Ramos (cell line): ENCODE measurements around the gene ADAMTS16.
"Not testable (repeated sequence)": the region's sequence is repeated elsewhere in the genome, so short reads cannot be mapped to it uniquely, and the experiment has no call there.

Experiments used
- in situ Hi-C: fragments of 300-500 bp; cut with MboI; formaldehyde crosslinking; loops from one replicate; pipeline ENCODE4 v1.14.3; 2022; ENCODE audit warnings: low sequenced_read_pairs; ENCODE audit not compliant: unreplicated experiment

Gene ADAMTS16

DNA sequence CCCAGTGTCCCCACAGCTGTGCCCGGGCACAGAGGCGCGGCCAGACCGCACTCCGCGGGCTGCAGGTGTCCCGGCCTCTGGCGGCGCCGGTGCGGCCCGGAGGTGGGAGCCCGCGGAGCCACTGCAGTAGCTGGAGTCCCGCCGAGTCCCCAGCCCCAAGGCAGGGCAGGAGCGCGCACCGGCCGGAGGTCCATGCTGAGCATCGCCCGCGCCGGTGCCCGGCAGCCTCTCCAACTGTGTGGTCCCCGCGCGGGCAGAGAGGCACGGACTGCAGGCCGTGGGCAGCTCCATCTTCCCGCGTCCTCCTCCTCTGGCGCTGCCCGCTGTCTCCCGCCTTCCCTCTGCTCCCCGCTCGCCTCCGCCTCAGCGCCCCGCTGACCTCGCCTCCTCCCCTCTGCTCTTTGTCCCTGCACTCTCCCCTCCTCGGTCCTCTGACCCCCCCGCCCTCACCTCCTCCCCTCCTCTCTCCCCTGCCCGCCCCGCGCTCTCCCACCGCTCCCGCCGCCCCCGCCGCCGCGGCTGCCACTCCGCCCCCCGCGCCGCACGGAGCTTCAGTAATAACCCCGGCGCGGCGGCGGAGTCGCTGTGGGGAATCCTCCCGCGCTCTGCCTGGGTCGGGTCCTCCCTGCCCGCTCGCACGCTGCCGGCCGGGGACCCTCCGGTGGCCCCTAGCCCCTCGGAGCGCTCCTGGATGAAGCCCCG, at the start of gene ADAMTS16:
Gene ADAMTS16 (plus strand): TSS at position 554 of the 702 bp plus-strand sequence. CDS start 138 bp downstream, at position 692.
- in situ Hi-C loops, result no loop called here

- in situ Hi-C loops, result no loop called here
These were observed 48.0 kb upstream of the ADAMTS16 start for GRCh38 chr5:5092149-5092548.

DNA sequence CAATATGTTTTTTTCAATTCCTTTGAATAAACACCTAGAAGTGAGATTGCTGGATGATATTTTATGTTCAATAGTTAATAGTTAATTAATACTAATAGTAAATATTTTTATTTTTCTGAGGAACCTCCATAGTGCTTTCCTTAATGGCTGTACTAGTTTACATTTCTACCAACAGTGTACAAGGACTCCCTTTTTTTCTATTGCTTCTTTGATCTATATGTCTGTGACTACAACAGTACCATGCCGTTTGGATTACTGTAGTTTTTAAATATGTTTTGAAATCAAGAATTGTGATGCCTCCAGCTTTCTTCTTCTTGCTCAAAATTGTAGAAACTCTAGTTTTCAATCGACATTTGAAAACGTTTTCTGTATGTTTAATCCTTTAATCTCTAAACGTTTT, 39.5 kb upstream of the ADAMTS16 start:
- in situ Hi-C loops, result no loop called here

DNA sequence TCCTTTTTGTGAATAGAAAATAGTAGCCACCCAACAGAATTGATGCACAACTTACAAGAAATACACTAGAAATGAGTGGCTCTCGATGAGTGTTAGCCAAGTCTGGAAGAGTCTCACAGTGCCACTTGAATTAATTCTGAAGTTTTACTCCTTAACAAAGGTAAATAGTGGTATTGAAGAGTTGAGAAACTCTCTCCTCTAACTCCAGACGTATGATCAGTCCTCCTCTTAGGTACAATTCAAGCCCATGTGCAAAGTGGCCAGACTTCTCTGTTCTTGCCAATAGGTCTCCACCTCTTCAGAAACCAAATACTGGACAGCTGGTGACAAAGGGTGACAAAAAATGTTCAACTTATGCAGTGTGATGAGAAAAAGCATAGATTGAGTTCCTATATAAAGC, 38.5 kb upstream of the ADAMTS16 start:
- in situ Hi-C loops, result no loop called here

DNA sequence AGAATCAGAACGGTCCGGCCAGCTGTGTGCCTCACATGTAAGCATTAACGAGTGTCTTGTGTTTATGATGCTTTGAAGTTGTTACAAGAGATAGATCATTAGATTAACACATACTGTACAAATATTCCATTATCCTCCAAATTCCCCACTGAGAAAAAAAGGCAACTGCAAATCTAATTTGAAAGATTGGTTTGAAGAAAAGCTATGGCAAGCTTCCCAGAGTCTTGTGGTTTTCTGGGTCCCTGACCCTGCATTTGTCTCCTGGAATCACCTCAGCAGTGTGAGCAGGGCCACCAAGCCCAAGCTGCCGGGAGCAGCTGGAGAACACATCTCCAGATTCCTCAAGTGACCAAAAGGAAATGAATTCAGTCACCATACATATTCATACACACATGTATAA, 36.9 kb upstream of the ADAMTS16 start:
- in situ Hi-C loops, result no loop called here

DNA sequence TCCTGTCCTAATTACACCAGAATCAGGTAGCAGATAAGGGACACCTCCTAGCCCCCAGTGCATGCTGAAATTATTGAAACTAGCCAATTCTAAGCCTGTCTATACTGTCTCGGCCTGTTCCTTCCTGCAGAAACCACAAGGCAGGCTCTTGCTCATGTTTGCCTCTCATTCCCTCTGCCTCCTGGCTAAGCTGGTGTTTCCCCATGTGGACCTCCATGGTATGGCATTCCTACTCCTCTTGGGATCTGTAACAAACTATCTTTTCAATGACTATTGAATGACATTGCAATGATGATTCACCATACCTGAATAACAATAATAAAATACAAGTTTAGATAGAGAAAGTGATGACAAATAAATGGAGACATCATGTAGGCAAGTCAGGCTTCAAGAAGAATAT, 35.6 kb upstream of the ADAMTS16 start:
- in situ Hi-C loops, result no loop called here

GRCh38 chr5:5105531-5105930, 34.6 kb upstream of the ADAMTS16 start:
- in situ Hi-C loops, result no loop called here

GRCh38 chr5:5116956-5117355, 23.2 kb upstream of the ADAMTS16 start:
- in situ Hi-C loops, result no loop called here

DNA sequence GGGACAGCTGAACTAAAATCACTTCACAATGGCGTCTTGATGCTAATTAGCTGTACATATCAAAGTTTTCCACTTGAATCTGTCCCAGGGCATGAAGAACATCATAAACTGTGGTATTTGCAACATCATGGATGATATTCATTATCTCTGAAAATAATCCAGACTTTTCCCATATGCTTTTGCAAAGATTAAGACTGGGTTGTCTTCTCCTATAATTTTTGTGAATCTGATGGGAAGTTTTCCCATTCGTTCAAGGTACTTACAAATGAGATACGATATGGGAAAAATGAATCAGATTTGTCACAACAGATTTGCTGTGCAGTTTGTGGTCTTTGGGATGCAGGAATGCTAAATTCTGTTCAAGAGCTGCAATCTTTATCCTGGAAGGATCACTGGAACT, 17.4 kb upstream of the ADAMTS16 start:
- in situ Hi-C loops, result no loop called here

DNA sequence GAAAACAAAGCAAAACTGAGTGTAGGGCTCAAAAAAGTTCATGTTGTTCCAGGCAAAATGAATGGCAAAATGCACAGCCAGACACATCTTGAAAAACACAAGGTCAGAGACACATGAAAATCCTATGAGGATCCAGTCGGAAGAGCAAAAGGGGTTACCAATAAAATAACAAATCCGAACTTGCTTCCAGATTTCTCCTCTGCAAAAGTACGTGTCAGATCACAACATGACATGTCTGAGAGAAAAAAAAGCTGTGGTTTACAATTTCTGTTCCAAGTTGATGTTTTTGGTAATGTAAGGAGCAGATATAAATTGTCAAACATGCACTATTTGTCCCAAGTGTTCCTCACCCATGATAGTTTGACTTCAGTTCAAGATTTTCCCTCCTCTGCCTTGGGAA, 15.9 kb upstream of the ADAMTS16 start:
- in situ Hi-C loops, result no loop called here

- in situ Hi-C loops, result no loop called here
These were observed 13.7 kb upstream of the ADAMTS16 start for GRCh38 chr5:5126444-5126843.

- in situ Hi-C loops, result no loop called here
These were observed 11.4 kb upstream of the ADAMTS16 start for GRCh38 chr5:5128766-5129165.

- in situ Hi-C loops, result no loop called here
These were observed 7.9 kb upstream of the ADAMTS16 start for GRCh38 chr5:5132234-5132633.

- in situ Hi-C loops, result no loop called here
These were observed 7.3 kb upstream of the ADAMTS16 start for GRCh38 chr5:5132693-5133295.

DNA sequence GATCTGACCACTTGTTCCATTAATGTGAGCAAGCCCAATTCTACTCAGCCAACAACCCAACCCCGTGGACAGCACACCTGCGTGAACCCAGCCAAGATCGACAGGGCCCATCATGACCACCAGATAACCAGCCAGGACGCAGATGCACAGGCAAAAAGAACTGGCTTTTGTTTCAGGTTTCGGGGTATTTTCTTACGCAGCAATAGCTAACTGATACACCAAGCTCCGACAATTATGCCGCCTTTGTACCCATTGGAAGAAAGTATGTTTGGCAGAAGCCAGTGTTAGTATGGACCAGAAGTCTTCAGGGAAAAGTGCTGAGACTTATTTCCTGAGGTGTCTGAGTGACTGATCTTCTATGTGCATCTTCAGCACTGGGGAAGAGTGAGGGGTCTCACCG, 6.0 kb upstream of the ADAMTS16 start:
- in situ Hi-C loops, result no loop called here

- in situ Hi-C loops, result no loop called here
These were observed 4.0 kb upstream of the ADAMTS16 start for GRCh38 chr5:5135957-5136676.

- in situ Hi-C loops, result not testable (repeated sequence)
These were observed 2.3 kb upstream of the ADAMTS16 start for GRCh38 chr5:5137851-5138250.

GRCh38 chr5:5139336-5139776, 774 bp upstream of the ADAMTS16 start:
- in situ Hi-C loops, result no loop called here

- in situ Hi-C loops, result no loop called here
These were observed 579 bp downstream of the ADAMTS16 start for GRCh38 chr5:5140479-5141338.

- in situ Hi-C loops, result no loop called here
These were observed 1.1 kb downstream of the ADAMTS16 start for GRCh38 chr5:5141339-5141599.
